HEK293T (cell line): ENCODE results near the gene PIEZO2.

ENCODE experiments used
- CTCF ChIA-PET: fragments of 350-600 bp; formaldehyde crosslinking; extraction: SDS; loops from one replicate; lab custom pipeline; 2021; ENCODE audit warnings: antibody characterized with exemption, inconsistent platforms; lab: Yijun Ruan, JAX
- POLR2A ChIA-PET: fragments of 350-600 bp; formaldehyde crosslinking; extraction: SDS; loops from one replicate; lab custom pipeline; 2020; ENCODE audit warnings: antibody characterized with exemption, inconsistent platforms; lab: Yijun Ruan, JAX
- DNase-seq: peaks from one replicate; pipeline ENCODE4 v3.0.0; 2012; ENCODE audit warnings: mixed read lengths; ENCODE audit errors: extremely low spot score
- ARNT ChIP-seq: fragments of 450-650 bp; IDR thresholded peaks from 2 replicates; pipeline ENCODE4 v1.6.1; 2017; ENCODE audit warnings: mild to moderate bottlenecking
- BHLHE40 ChIP-seq: fragments of 450-650 bp; IDR thresholded peaks from 2 replicates; pipeline ENCODE4 v1.6.1; 2016; ENCODE audit warnings: mild to moderate bottlenecking, moderate library complexity, borderline replicate concordance
- CTBP1 ChIP-seq: fragments of 450-650 bp; IDR thresholded peaks from 2 replicates; pipeline ENCODE4 v1.6.1; 2016; ENCODE audit warnings: borderline replicate concordance
- ELF4 ChIP-seq: fragments of 450-650 bp; IDR thresholded peaks from 2 replicates; pipeline ENCODE4 v1.6.1; 2017; ENCODE audit warnings: antibody characterized with exemption
- FOXA1 ChIP-seq: fragments of 450-650 bp; IDR thresholded peaks from 2 replicates; pipeline ENCODE4 v1.6.1; 2016; ENCODE audit warnings: mild to moderate bottlenecking
- FOXK2 ChIP-seq: fragments of 450-650 bp; IDR thresholded peaks from 2 replicates; pipeline ENCODE4 v1.6.1; 2016; ENCODE audit warnings: mild to moderate bottlenecking
- FOXM1 ChIP-seq: fragments of 450-650 bp; IDR thresholded peaks from 2 replicates; pipeline ENCODE4 v1.6.1; 2017; ENCODE audit warnings: mild to moderate bottlenecking, borderline replicate concordance
- HDGF ChIP-seq: fragments of 450-650 bp; IDR thresholded peaks from 2 replicates; pipeline ENCODE4 v1.6.1; 2017; ENCODE audit warnings: antibody characterized with exemption, borderline replicate concordance
- L3MBTL2 ChIP-seq: fragments of 450-650 bp; conservative IDR thresholded peaks from 2 replicates; pipeline ENCODE4 v1.6.1; 2016; ENCODE audit warnings: mild to moderate bottlenecking
- LEF1 ChIP-seq: fragments of 450-650 bp; IDR thresholded peaks from 2 replicates; pipeline ENCODE4 v1.6.1; 2017; ENCODE audit warnings: mild to moderate bottlenecking, borderline replicate concordance
- NFRKB ChIP-seq: fragments of 450-650 bp; IDR thresholded peaks from 2 replicates; pipeline ENCODE4 v1.6.1; 2016; ENCODE audit warnings: mild to moderate bottlenecking, moderate library complexity
- SP1 ChIP-seq: fragments of 450-650 bp; IDR thresholded peaks from 2 replicates; pipeline ENCODE4 v1.6.1; 2017
- SUZ12 ChIP-seq: fragments of 450-650 bp; IDR thresholded peaks from 2 replicates; pipeline ENCODE4 v1.6.1; 2016; ENCODE audit warnings: mild to moderate bottlenecking
- TARDBP ChIP-seq: fragments of 450-650 bp; IDR thresholded peaks from 2 replicates; pipeline ENCODE4 v1.6.1; 2016
- ZNF384 ChIP-seq: fragments of 450-650 bp; IDR thresholded peaks from 2 replicates; pipeline ENCODE4 v1.6.1; 2016
- TF ChIP-seq, protein P1 (sequence below): fragments of 450-650 bp; IDR thresholded peaks from 2 replicates; pipeline ENCODE4 v1.6.1; 2016

PIEZO2 gene

DNA sequence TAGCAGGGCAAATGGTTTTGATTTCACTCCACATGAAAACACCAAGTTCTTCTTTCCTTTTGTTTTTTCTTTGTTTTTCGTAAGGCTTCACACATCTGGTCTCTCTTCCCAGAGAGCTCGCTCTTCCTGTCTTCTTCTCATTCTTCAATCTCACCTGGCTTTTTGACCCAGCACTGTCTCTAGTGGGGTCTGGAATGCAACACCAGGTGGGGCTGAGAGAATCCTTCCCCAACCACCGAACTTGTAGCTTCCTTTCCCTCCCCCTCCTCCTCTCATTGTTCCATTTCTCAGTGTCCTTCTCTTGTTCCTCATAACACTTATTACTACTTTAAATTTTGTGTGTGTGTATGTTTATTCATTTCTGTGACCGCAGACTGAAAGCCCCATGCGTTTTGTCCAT is 13.5 kb upstream of the PIEZO2 start:
- CTCF ChIA-PET: no interaction called here
- POLR2A ChIA-PET: no interaction called here
- TF ChIP-seq L3MBTL2 (no peak), ARNT (no peak), CTBP1 (no peak), NFRKB (no peak), ELF4 (no peak), FOXK2 (no peak), LEF1 (no peak), HDGF (no peak), FOXA1 (no peak), ZNF384 (no peak), SUZ12 (no peak), BHLHE40 (no peak), FOXM1 (no peak)
- TF ChIP-seq, protein P1, sequence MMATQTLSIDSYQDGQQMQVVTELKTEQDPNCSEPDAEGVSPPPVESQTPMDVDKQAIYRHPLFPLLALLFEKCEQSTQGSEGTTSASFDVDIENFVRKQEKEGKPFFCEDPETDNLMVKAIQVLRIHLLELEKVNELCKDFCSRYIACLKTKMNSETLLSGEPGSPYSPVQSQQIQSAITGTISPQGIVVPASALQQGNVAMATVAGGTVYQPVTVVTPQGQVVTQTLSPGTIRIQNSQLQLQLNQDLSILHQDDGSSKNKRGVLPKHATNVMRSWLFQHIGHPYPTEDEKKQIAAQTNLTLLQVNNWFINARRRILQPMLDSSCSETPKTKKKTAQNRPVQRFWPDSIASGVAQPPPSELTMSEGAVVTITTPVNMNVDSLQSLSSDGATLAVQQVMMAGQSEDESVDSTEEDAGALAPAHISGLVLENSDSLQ: no peak
- DNase-seq: no peak

DNA sequence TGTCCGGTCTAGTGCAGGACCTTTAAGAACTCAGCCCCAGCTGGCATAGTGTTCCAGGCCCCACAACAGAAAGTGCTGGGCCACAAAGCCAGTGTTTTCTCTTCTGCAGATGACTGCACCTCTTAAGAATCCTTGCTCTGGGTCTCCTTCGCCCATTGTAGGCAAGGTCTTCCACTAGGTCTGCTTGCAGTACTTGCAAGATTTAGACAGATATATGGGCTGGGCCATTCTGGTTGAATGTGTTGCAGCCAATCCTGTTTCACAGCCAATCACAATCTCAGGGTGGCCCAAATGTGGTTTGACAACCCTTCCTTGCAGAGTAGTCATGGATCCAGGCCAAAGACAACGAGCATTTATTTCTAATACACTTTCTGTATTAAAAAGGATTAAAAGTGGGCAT is 13.1 kb upstream of the PIEZO2 start:
- no peak for TF ChIP-seq FOXK2
- TF ChIP-seq LEF1: no peak
- no peak for TF ChIP-seq SUZ12
- TF ChIP-seq ARNT: no peak
- TF ChIP-seq FOXM1: no peak
- TF ChIP-seq HDGF: no peak
- no peak for TF ChIP-seq BHLHE40
- no peak for TF ChIP-seq TARDBP
- TF ChIP-seq, protein P1: no peak
- TF ChIP-seq L3MBTL2: no peak
- no peak for TF ChIP-seq SP1
- TF ChIP-seq ZNF384: no peak
- TF ChIP-seq CTBP1: no peak
- TF ChIP-seq NFRKB: no peak
- POLR2A ChIA-PET: no interaction called here
- DNase-seq: no peak
- CTCF ChIA-PET: no interaction called here

DNA sequence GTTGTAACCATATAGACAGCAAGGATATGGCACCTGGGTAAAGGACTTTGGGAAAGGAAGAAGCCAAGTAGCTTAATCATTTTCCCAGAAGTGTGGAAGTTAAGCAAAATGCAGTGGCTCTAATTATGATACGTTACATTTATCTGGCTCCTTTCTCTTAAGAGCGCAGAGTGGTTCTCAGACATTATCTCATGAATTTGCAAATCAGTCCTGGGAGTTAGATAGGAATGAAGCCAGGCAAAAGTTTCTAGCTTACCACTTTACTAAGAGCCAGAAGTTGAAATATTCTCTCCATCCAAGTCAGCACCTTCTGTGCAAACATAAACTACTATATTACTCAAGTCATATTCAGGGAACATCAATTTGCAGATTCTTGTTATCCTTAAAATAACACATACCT is 10.9 kb upstream of the PIEZO2 start:
- POLR2A ChIA-PET: no interaction called here
- CTCF ChIA-PET: no interaction called here
- TF ChIP-seq ELF4: no peak
- no peak for TF ChIP-seq TARDBP
- TF ChIP-seq FOXA1: no peak
- TF ChIP-seq SUZ12: no peak
- no peak for TF ChIP-seq ZNF384
- no peak for TF ChIP-seq ARNT
- no peak for TF ChIP-seq LEF1
- TF ChIP-seq NFRKB: no peak
- TF ChIP-seq BHLHE40: no peak
- TF ChIP-seq SP1: no peak

DNA sequence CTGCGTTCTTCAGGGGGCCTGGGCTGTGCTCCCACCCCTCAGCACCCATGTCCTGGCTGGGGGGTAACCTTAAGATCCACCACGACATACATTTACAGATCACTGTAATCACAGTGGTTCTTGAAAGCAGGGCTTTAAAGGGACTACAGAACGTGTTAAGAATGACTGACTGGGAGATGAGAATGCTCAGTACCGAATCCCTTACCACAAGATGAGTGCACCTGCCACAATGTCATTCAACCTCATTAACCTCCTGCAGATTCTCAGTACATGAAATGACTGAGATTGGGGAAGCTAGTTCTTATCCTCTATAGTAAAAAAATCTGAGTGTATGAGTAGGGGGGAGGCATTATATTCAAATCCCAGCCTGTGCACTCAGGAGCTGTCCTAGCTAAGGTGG is 10.5 kb upstream of the PIEZO2 start:
- DNase-seq: no peak
- ChIA-PET POLR2A (no interaction called here), CTCF (no interaction called here)
- TF ChIP-seq BHLHE40: no peak
- TF ChIP-seq, protein P1: no peak
- TF ChIP-seq HDGF: no peak
- TF ChIP-seq ELF4: no peak
- no peak for TF ChIP-seq SP1
- no peak for TF ChIP-seq NFRKB
- no peak for TF ChIP-seq FOXK2
- no peak for TF ChIP-seq LEF1
- TF ChIP-seq ZNF384: no peak
- no peak for TF ChIP-seq L3MBTL2
- TF ChIP-seq ARNT: no peak
- no peak for TF ChIP-seq SUZ12
- no peak for TF ChIP-seq TARDBP
- no peak for TF ChIP-seq FOXM1
- no peak for TF ChIP-seq CTBP1
- no peak for TF ChIP-seq FOXA1

More for the DNA sequence above, 10.9 kb upstream of the PIEZO2 start:
- DNase-seq: no peak

DNA sequence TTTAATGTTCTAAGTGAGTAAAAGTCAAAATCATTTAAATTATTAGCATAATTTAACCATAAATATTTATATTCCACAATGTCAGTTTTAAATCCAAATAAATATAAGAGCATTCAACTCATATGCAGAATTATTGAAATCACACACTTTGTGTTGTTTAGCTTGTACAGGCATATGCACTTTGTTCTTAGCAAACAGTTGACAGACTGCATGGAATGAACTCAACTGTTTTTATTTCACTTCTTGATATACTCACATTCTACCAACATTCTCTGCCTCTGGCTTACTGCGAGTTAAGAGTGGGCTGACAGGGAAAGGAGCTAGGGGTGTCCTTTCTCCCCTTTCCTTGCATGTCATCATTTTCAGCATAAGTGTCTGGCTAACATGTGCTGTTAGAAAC is 7.6 kb upstream of the PIEZO2 start:
- ChIA-PET POLR2A (no interaction called here), CTCF (no interaction called here)
- TF ChIP-seq ELF4: no peak
- TF ChIP-seq, protein P1: no peak
- TF ChIP-seq NFRKB: no peak
- TF ChIP-seq SUZ12: no peak
- no peak for TF ChIP-seq FOXM1
- no peak for TF ChIP-seq HDGF
- DNase-seq: no peak

DNA sequence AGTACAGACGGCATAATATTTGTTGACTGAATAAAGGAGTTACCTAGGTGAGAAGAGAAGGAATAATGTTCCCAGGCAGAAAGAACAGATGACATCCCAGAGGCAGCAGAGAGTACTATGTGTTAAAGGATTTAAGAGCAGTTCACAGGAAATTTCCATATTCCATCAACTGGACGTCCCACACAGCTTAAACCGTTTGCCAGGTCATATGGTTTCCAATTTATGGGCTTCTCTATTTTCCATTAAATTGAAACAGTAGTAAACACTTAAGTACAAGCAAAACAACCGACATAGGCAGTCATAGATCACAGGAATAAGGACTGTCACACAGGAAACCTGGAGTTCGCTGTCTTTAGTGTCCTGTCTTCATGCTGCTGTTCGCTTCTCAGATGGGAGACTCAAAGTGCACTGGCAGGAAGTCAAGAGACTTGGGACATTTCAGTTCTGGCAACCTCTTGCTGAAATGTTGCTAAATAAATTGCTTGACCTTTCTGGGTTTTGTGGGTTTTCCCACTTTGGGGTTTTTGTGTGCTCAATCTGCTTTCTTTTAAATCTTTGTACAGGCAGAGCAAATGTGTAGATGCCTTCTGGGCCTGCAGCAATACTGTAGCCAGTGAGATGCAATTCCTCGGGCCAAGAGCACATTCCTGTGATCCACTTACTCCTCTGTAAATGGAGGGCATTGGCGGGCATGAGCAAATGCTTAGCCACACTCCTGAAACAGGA is 5.8 kb upstream of the PIEZO2 start:
- ChIA-PET CTCF (interaction anchor here (1.1 to 1.2 kb wide), 2 partner anchors 354 to 595 kb away, joined by 3 to 4 read pairs; no protein-coding TSS in a partner anchor), POLR2A (no interaction called here)
- TF ChIP-seq CTBP1 (no peak), ZNF384 (no peak), HDGF (no peak), FOXM1 (no peak), NFRKB (no peak), SP1 (no peak), SUZ12 (no peak), ELF4 (no peak), ARNT (no peak), TARDBP (no peak), FOXK2 (no peak), LEF1 (no peak), L3MBTL2 (no peak), FOXA1 (no peak), BHLHE40 (no peak)
- TF ChIP-seq, protein P1: no peak
- no peak for DNase-seq
